Limb (tissue), 2 donors: Measurements from ENCODE around the gene PRICKLE2.

ENCODE experiments used
- DNase-seq, 2 donors: peaks; one replicate each; pipeline ENCODE4 v3.0.0-alpha.2; 2016; ENCODE audit errors: extremely low spot score in 2 of 2

The PRICKLE2 gene

GRCh38 chr3:64220161-64220914 lies 4.9 kb downstream of the PRICKLE2 start:
- peak in 1 of 2 donors; percentile 49 for DNase-seq

- DNase-seq = no peak
Observed at GRCh38 chr3:64218746-64219145, 6.5 kb downstream of the PRICKLE2 start.

- no peak for DNase-seq
Observed at GRCh38 chr3:64218329-64218728, 6.9 kb downstream of the PRICKLE2 start.

GRCh38 chr3:64216274-64217147 lies 8.8 kb downstream of the PRICKLE2 start:
- DNase-seq = no peak

- DNase-seq = no peak
Observed at GRCh38 chr3:64215559-64215958, 9.7 kb downstream of the PRICKLE2 start.

GRCh38 chr3:64215103-64215502 lies 10.2 kb downstream of the PRICKLE2 start:
- DNase-seq = no peak

- DNase-seq = peak in 1 of 2 donors; percentile 58
Observed at GRCh38 chr3:64214381-64215018, 10.8 kb downstream of the PRICKLE2 start.

GRCh38 chr3:64213962-64214379 lies 11.3 kb downstream of the PRICKLE2 start:
- peak; percentile 84 to 86 for DNase-seq

GRCh38 chr3:64213224-64213878 lies 11.9 kb downstream of the PRICKLE2 start:
- no peak for DNase-seq

GRCh38 chr3:64209866-64210621 lies 15.2 kb downstream of the PRICKLE2 start:
- DNase-seq = peak; percentile 45 to 72

GRCh38 chr3:64207289-64208080 lies 17.8 kb downstream of the PRICKLE2 start:
- DNase-seq = peak in 1 of 2 donors; percentile 68

GRCh38 chr3:64203969-64204908 lies 21.0 kb downstream of the PRICKLE2 start:
- no peak for DNase-seq

GRCh38 chr3:64203216-64203615 lies 22.1 kb downstream of the PRICKLE2 start:
- DNase-seq = no peak

- DNase-seq = no peak
Observed at GRCh38 chr3:64199932-64200331, 25.3 kb downstream of the PRICKLE2 start.

- no peak for DNase-seq
Observed at GRCh38 chr3:64196236-64196929, 28.9 kb downstream of the PRICKLE2 start.

GRCh38 chr3:64195789-64196188 lies 29.5 kb downstream of the PRICKLE2 start:
- DNase-seq = no peak

- DNase-seq = no peak
Observed at GRCh38 chr3:64191822-64192221, 33.4 kb downstream of the PRICKLE2 start.
